Measurements from ENCODE around the gene PSMA6. TPM values are rescaled to one million over a fixed set of nuclear protein-coding genes. Genes with fewer than 3 reads are reported as not detected.

PSMA6 gene
- total RNA-seq, 6 experiments from 2014 or later = 186 to 233 (median 222) TPM

GRCh38 chr14:35284506-35284905 lies 7.7 kb upstream of the PSMA6 start:
- Mint-ChIP-seq H3K27me3 (ENCODE audit: insufficient read depth) (no peaks in the 10 kb centered on the region), H3K4me1 (ENCODE audit: low read depth) (peaks cover 17% of the 10 kb centered on the region), H3K9me3 (no peaks in the 10 kb centered on the region), H3K36me3 (ENCODE audit: low read depth) (peaks cover 11% of the 10 kb centered on the region), H3K27ac (peak overlapping the region; percentile 42; the same call in 1 of the 2 replicates), H3K4me3 (no peak overlapping the region)
- TF ChIP-seq, protein P1, sequence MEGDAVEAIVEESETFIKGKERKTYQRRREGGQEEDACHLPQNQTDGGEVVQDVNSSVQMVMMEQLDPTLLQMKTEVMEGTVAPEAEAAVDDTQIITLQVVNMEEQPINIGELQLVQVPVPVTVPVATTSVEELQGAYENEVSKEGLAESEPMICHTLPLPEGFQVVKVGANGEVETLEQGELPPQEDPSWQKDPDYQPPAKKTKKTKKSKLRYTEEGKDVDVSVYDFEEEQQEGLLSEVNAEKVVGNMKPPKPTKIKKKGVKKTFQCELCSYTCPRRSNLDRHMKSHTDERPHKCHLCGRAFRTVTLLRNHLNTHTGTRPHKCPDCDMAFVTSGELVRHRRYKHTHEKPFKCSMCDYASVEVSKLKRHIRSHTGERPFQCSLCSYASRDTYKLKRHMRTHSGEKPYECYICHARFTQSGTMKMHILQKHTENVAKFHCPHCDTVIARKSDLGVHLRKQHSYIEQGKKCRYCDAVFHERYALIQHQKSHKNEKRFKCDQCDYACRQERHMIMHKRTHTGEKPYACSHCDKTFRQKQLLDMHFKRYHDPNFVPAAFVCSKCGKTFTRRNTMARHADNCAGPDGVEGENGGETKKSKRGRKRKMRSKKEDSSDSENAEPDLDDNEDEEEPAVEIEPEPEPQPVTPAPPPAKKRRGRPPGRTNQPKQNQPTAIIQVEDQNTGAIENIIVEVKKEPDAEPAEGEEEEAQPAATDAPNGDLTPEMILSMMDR (IDR thresholded peaks at IDR 0.05) = no peak
- DNase-seq = no peak

DNA sequence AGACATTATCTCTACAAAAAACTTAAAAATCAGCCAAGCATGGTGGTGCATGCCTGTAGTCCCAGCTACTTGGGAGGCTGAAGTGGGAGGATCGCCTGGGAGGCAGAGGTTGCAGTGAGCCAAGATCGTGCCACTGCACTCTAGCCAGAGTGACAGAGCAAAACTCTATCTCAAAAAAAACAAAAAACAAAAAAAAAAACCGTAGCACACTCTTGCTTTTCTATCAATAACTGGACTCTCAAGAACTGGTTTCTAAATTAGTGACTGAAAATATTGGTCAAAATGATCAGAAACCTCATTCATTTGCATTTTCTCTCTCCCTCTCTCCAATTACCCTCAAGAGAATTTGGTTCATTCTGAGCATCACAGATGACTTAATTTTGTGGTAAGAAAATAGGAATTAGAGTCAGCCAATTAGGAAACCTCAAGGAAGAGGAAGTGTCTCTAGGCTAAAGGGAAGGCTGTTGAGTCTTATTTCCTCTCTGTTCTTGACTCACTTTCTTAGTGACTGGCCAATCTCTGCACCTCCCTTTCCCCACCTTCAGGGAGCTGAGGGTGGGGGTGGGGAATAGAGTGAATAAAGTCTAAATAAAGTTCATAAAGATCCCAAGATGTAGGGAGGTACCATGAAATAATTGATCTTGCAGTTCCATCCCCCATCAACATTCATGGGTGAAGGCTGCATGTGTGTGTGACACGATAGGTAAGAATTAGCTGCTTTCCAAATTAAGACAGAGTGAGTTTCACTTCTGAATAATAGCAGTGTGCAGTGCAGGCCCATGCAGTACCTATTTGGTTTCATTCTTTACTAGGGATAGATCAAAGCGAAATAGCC lies 6.8 kb upstream of the PSMA6 start:
- H3K36me3 Mint-ChIP-seq (ENCODE audit: low read depth) = peaks cover 8% of the 10 kb centered on the region
- peaks cover 17% of the 10 kb centered on the region for H3K4me1 Mint-ChIP-seq (ENCODE audit: low read depth)
- no peaks in the 10 kb centered on the region for H3K27me3 Mint-ChIP-seq (ENCODE audit: insufficient read depth)
- peak overlapping the region; percentile 49; the same call in 1 of the 2 replicates for H3K27ac Mint-ChIP-seq
- no peak overlapping the region for H3K4me3 Mint-ChIP-seq
- TF ChIP-seq, protein P1 (IDR thresholded peaks at IDR 0.05) = no peak
- H3K9me3 Mint-ChIP-seq = no peaks in the 10 kb centered on the region
- peak; percentile 6 for DNase-seq

DNA sequence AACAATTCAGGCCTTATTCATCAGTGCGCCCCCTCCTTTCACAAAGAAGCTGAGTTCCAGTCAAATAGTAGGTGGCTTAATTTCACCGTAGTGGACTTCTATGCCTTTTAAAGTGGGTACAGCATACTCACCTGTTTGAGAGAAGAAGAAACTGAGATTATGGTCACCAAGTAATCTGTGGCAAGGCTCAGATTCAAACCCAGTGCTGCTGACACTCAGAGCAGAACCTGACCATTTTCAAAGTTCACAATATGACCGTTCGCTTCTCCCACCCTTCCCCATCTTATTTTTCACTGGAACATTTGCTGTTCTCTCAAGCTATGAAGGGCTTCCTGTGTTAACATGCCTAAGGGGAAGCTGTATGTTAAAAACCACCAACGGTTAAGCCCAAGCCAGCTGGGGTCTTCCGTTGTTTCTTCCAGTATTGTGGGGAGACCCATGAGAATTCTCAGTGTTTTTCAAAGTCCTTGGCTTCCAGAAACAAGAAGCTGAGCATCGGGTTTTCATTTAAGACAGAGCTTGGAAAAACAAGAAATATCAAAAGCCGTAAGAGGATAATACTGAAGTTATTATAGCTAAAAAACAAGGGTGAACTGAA lies 6.1 kb upstream of the PSMA6 start:
- no peaks in the 10 kb centered on the region for H3K9me3 Mint-ChIP-seq
- peaks cover 17% of the 10 kb centered on the region for H3K4me1 Mint-ChIP-seq (ENCODE audit: low read depth)
- TF ChIP-seq, protein P1 (IDR thresholded peaks at IDR 0.05) = no peak
- H3K4me3 Mint-ChIP-seq = no peak overlapping the region
- peaks cover under 1% of the 10 kb centered on the region for H3K36me3 Mint-ChIP-seq (ENCODE audit: low read depth)
- H3K27ac Mint-ChIP-seq = no peak overlapping the region
- DNase-seq = no peak
- no peaks in the 10 kb centered on the region for H3K27me3 Mint-ChIP-seq (ENCODE audit: insufficient read depth)

DNA sequence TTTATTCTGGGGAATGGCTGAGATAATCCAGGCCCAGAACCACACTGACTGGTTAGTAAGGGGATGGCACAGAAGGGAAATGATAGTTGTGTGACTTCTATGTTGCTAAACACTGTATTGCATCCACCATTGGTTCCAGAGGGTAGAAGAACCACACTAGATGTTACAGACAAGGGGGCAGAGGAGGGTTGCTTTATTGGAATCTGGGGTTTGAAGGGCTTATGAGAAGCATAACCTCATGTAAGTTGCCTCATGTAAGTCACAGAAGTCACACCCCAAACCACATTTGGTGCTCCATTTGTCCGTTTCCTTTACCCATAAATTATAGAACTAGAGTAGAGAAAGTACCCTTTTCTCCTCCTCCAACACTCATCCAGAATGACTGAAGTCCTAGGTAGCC lies 5.5 kb upstream of the PSMA6 start:
- no peaks in the 10 kb centered on the region; the same call in 1 of the 2 replicates for H3K36me3 Mint-ChIP-seq (ENCODE audit: low read depth)
- no peak overlapping the region for H3K27ac Mint-ChIP-seq
- no peaks in the 10 kb centered on the region for H3K9me3 Mint-ChIP-seq
- peaks cover 17% of the 10 kb centered on the region for H3K4me1 Mint-ChIP-seq (ENCODE audit: low read depth)
- TF ChIP-seq, protein P1 (IDR thresholded peaks at IDR 0.05) = no peak
- no peak overlapping the region for H3K4me3 Mint-ChIP-seq
- no peak for DNase-seq
- no peaks in the 10 kb centered on the region for H3K27me3 Mint-ChIP-seq (ENCODE audit: insufficient read depth)

GRCh38 chr14:35287431-35288013 lies 4.7 kb upstream of the PSMA6 start:
- H3K36me3 Mint-ChIP-seq (ENCODE audit: low read depth) = peaks cover 2% of the 10 kb centered on the region

More at GRCh38 chr14:35287431-35288013, 4.7 kb upstream of the PSMA6 start:
- Mint-ChIP-seq H3K27ac (no peak overlapping the region), H3K27me3 (ENCODE audit: insufficient read depth) (no peaks in the 10 kb centered on the region), H3K4me1 (ENCODE audit: low read depth) (peaks cover 17% of the 10 kb centered on the region), H3K4me3 (no peak overlapping the region), H3K9me3 (no peaks in the 10 kb centered on the region)
- TF ChIP-seq, protein P1 (IDR thresholded peaks at IDR 0.05) = no peak
- no peak for DNase-seq

All from HFFc6 (cell line).